Activated naive CD4-positive, alpha-beta T cell treated with anti-CD3 and anti-CD28 coated beads for 36 hours (primary cell): ENCODE results near the gene OR51I1. TPM values are rescaled to one million over a fixed set of nuclear protein-coding genes. Genes with fewer than 3 reads are reported as not detected.

Source experiments
- CTCF ChIA-PET: fragments of 350-600 bp; sonication (Branson Sonifier 250); formaldehyde crosslinking; loops from one replicate; lab custom pipeline; 2021; ENCODE audit warnings: antibody characterized with exemption; lab: Charles Lee
- DNase-seq: peaks from one replicate; pipeline ENCODE4 v3.0.0-alpha.2; 2020
- H3K27ac Mint-ChIP-seq: one replicate; pipeline ENCODE4 v1.8.0; 2021; ENCODE audit warnings: mild to moderate bottlenecking, mixed read lengths
- H3K27me3 Mint-ChIP-seq: one replicate; pipeline ENCODE4 v1.8.0; 2021; ENCODE audit warnings: low read depth, mixed read lengths
- H3K36me3 Mint-ChIP-seq: one replicate; pipeline ENCODE4 v1.8.0; 2021; ENCODE audit warnings: low read depth, mixed read lengths
- H3K4me1 Mint-ChIP-seq: one replicate; pipeline ENCODE4 v1.8.0; 2021; ENCODE audit warnings: low read depth, mixed read lengths
- H3K4me3 Mint-ChIP-seq: one replicate; pipeline ENCODE4 v1.8.0; 2021; ENCODE audit warnings: mild to moderate bottlenecking, moderate library complexity, mixed read lengths
- H3K9me3 Mint-ChIP-seq: one replicate; pipeline ENCODE4 v1.8.0; 2021; ENCODE audit warnings: mixed read lengths
- intact Hi-C: fragments of 100-400 bp; cut with micrococcal nuclease; formaldehyde crosslinking; loops from one replicate; pipeline ENCODE4 v1.15.1; 2023
- total RNA-seq, 2 experiments: library from RNA; stranded (reverse); gene quantifications; one replicate each; pipeline ENCODE4 v1.2.3, GENCODE V29; 2021

The OR51I1 gene
- total RNA-seq, 2 experiments from 2014 or later = not detected

- Mint-ChIP-seq H3K4me3 (no peak overlapping the region), H3K9me3 (no peaks in the 10 kb centered on the region), H3K36me3 (no peaks in the 10 kb centered on the region), H3K4me1 (no peaks in the 10 kb centered on the region), H3K27ac (no peak overlapping the region), H3K27me3 (peaks cover 15% of the 10 kb centered on the region)
- intact Hi-C loops = no loop called here
- CTCF ChIA-PET = no interaction called here
- no peak for DNase-seq
Measured at GRCh38 chr11:5443835-5444393, 2.6 kb upstream of the OR51I1 start.

- Mint-ChIP-seq H3K4me3 (no peak overlapping the region), H3K36me3 (no peaks in the 10 kb centered on the region), H3K27ac (no peak overlapping the region), H3K4me1 (no peaks in the 10 kb centered on the region), H3K27me3 (peaks cover 18% of the 10 kb centered on the region), H3K9me3 (no peaks in the 10 kb centered on the region)
- intact Hi-C loops = no loop called here
- CTCF ChIA-PET = no interaction called here
- no peak for DNase-seq
Measured at GRCh38 chr11:5423131-5423530, 18.2 kb downstream of the OR51I1 start.

- Mint-ChIP-seq H3K36me3 (no peaks in the 10 kb centered on the region), H3K27ac (no peak within 1 kb of the TSS), H3K4me3 (no peak within 1 kb of the TSS), H3K4me1 (no peaks in the 10 kb centered on the region), H3K27me3 (peaks cover 18% of the 10 kb centered on the region), H3K9me3 (no peaks in the 10 kb centered on the region)
- intact Hi-C loops = no loop called here
- no peak for DNase-seq
- CTCF ChIA-PET = no interaction called here
Measured at GRCh38 chr11:5421811-5422210, 19.5 kb downstream of the OR51I1 start, which contains the start of gene OR51Q1. TSS of gene OR51Q1 (plus strand) at chr11:5422111. CDS start at chr11:5422201, 90 bp downstream.

GRCh38 chr11:5420993-5421392, 20.3 kb downstream of the OR51I1 start:
- no peak for DNase-seq
- no peaks in the 10 kb centered on the region for H3K4me1 Mint-ChIP-seq
- H3K27me3 Mint-ChIP-seq = peaks cover 18% of the 10 kb centered on the region
- CTCF ChIA-PET = interaction anchor here (0.5 kb wide), 1 partner anchor 476 kb away, joined by 3 read pairs; no protein-coding TSS in a partner anchor
- H3K36me3 Mint-ChIP-seq = no peaks in the 10 kb centered on the region
- H3K9me3 Mint-ChIP-seq = no peaks in the 10 kb centered on the region
- intact Hi-C loops = no loop called here
- no peak overlapping the region for H3K27ac Mint-ChIP-seq
- H3K4me3 Mint-ChIP-seq = no peak overlapping the region

- Mint-ChIP-seq H3K9me3 (no peaks in the 10 kb centered on the region), H3K27ac (no peak overlapping the region), H3K27me3 (peaks cover 10% of the 10 kb centered on the region), H3K4me3 (no peak overlapping the region), H3K4me1 (no peaks in the 10 kb centered on the region), H3K36me3 (no peaks in the 10 kb centered on the region)
- no peak for DNase-seq
- intact Hi-C loops = no loop called here
- CTCF ChIA-PET = no interaction called here
Measured at GRCh38 chr11:5405173-5405572, 36.1 kb downstream of the OR51I1 start.

GRCh38 chr11:5398936-5399335, 42.4 kb downstream of the OR51I1 start:
- no peak for DNase-seq
- H3K27me3 Mint-ChIP-seq = no peaks in the 10 kb centered on the region
- no peaks in the 10 kb centered on the region for H3K36me3 Mint-ChIP-seq
- H3K4me3 Mint-ChIP-seq = no peak overlapping the region
- intact Hi-C loops = no loop called here
- no peaks in the 10 kb centered on the region for H3K9me3 Mint-ChIP-seq
- CTCF ChIA-PET = interaction anchor here (0.7 kb wide), 1 partner anchor 12 kb away, joined by 4 read pairs; no protein-coding TSS in a partner anchor
- no peak overlapping the region for H3K27ac Mint-ChIP-seq
- H3K4me1 Mint-ChIP-seq = no peaks in the 10 kb centered on the region

DNA sequence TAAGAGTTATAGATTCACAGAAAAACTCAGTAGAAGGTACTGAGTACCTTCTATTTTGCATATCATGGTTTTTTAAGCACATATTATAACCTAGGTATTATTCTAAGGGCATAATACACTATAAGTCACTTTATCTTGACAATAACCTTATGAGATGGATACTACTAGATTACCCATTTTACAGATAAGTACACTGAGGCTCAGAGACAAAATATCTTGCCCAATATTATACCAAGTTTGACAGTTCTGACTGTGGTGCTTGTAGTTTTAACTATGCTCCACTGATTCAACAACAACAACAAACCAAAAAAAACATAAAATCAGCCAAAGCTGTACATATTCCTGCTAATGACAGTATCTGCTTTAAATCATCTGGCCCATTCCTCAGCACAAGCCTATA, 47.2 kb downstream of the OR51I1 start:
- H3K9me3 Mint-ChIP-seq = no peaks in the 10 kb centered on the region
- CTCF ChIA-PET = no interaction called here
- H3K27ac Mint-ChIP-seq = no peak overlapping the region
- no peaks in the 10 kb centered on the region for H3K36me3 Mint-ChIP-seq
- no peak overlapping the region for H3K4me3 Mint-ChIP-seq
- no peak for DNase-seq
- H3K27me3 Mint-ChIP-seq = no peaks in the 10 kb centered on the region
- no peaks in the 10 kb centered on the region for H3K4me1 Mint-ChIP-seq
- intact Hi-C loops = no loop called here

Other genes with a start within 250 kb of the OR51I1 start
- gene OR51V1, start 240.8 kb downstream of the OR51I1 start, total RNA-seq = not detected
- not detected for gene HBB, start 214.4 kb downstream of the OR51I1 start, total RNA-seq
- gene HBD, start 207.0 kb downstream of the OR51I1 start, total RNA-seq = not detected
- not detected for gene HBG1, start 191.7 kb downstream of the OR51I1 start, total RNA-seq
- not detected for gene HBG2, start 186.7 kb downstream of the OR51I1 start, total RNA-seq
- not detected for gene HBE1, start 171.6 kb downstream of the OR51I1 start, total RNA-seq
- gene OR51B4, start 139.6 kb downstream of the OR51I1 start, total RNA-seq = not detected
- gene OR51B2, start 117.2 kb downstream of the OR51I1 start, total RNA-seq = not detected
- not detected for gene OR51B5, start 98.0 kb downstream of the OR51I1 start, total RNA-seq
- gene OR51B6, start 90.0 kb downstream of the OR51I1 start, total RNA-seq = not detected
- gene OR51M1, start 57.7 kb downstream of the OR51I1 start, total RNA-seq = not detected
- not detected for gene OR51Q1, start 19.4 kb downstream of the OR51I1 start, total RNA-seq
- not detected for gene OR51I2, start 7.8 kb upstream of the OR51I1 start, total RNA-seq
- not detected for gene OR52D1, start 47.2 kb upstream of the OR51I1 start, total RNA-seq
- not detected for gene UBQLN3, start 68.4 kb upstream of the OR51I1 start, total RNA-seq
- under 1 TPM; 0.15 to 0.26 TPM for gene UBQLNL, start 75.2 kb upstream of the OR51I1 start, total RNA-seq
- gene OR52H1, start 107.0 kb upstream of the OR51I1 start, total RNA-seq = not detected
- not detected for gene OR52B6, start 139.4 kb upstream of the OR51I1 start, total RNA-seq
- 1 to 10 TPM; 2.1 to 2.6 TPM for gene TRIM6, start 155.1 kb upstream of the OR51I1 start, total RNA-seq
- gene TRIM34, start 183.5 kb upstream of the OR51I1 start, total RNA-seq = 10 to 100 TPM; 12.8 to 12.9 TPM
- 10 to 100 TPM; 37.2 to 38.0 TPM for gene TRIM5, start 243.6 kb upstream of the OR51I1 start, total RNA-seq
- gene TRIM22, start 248.3 kb upstream of the OR51I1 start, total RNA-seq = 100 to 1,000 TPM; 280 to 292 TPM